Measurements from ENCODE around the gene TIAM2.

GRCh38 chr6:155188707-155189496, 193.8 kb downstream of the TIAM2 start:
- TF ChIP-seq, protein P1, sequence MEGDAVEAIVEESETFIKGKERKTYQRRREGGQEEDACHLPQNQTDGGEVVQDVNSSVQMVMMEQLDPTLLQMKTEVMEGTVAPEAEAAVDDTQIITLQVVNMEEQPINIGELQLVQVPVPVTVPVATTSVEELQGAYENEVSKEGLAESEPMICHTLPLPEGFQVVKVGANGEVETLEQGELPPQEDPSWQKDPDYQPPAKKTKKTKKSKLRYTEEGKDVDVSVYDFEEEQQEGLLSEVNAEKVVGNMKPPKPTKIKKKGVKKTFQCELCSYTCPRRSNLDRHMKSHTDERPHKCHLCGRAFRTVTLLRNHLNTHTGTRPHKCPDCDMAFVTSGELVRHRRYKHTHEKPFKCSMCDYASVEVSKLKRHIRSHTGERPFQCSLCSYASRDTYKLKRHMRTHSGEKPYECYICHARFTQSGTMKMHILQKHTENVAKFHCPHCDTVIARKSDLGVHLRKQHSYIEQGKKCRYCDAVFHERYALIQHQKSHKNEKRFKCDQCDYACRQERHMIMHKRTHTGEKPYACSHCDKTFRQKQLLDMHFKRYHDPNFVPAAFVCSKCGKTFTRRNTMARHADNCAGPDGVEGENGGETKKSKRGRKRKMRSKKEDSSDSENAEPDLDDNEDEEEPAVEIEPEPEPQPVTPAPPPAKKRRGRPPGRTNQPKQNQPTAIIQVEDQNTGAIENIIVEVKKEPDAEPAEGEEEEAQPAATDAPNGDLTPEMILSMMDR (conservative IDR thresholded peaks at IDR 0.05; ENCODE audit: low read depth in 2 of 2): no peak
- TF ChIP-seq, protein P2, sequence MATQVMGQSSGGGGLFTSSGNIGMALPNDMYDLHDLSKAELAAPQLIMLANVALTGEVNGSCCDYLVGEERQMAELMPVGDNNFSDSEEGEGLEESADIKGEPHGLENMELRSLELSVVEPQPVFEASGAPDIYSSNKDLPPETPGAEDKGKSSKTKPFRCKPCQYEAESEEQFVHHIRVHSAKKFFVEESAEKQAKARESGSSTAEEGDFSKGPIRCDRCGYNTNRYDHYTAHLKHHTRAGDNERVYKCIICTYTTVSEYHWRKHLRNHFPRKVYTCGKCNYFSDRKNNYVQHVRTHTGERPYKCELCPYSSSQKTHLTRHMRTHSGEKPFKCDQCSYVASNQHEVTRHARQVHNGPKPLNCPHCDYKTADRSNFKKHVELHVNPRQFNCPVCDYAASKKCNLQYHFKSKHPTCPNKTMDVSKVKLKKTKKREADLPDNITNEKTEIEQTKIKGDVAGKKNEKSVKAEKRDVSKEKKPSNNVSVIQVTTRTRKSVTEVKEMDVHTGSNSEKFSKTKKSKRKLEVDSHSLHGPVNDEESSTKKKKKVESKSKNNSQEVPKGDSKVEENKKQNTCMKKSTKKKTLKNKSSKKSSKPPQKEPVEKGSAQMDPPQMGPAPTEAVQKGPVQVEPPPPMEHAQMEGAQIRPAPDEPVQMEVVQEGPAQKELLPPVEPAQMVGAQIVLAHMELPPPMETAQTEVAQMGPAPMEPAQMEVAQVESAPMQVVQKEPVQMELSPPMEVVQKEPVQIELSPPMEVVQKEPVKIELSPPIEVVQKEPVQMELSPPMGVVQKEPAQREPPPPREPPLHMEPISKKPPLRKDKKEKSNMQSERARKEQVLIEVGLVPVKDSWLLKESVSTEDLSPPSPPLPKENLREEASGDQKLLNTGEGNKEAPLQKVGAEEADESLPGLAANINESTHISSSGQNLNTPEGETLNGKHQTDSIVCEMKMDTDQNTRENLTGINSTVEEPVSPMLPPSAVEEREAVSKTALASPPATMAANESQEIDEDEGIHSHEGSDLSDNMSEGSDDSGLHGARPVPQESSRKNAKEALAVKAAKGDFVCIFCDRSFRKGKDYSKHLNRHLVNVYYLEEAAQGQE (IDR thresholded peaks at IDR 0.05; ENCODE audit: unreplicated experiment): no peak
- TF ChIP-seq STAT1 (IDR thresholded peaks at IDR 0.05; ENCODE audit: unreplicated experiment): no peak
- TF ChIP-seq NANOG (IDR thresholded peaks at IDR 0.05; ENCODE audit: borderline replicate concordance): no peak
- no peak for TF ChIP-seq POLR2AphosphoS5 (IDR thresholded peaks at IDR 0.05; ENCODE audit: low read depth)
